Testis (tissue), 5 donors: ENCODE measurements around the gene HSPG2. TPM values are rescaled to one million over a fixed set of nuclear protein-coding genes. Genes with fewer than 3 reads are reported as not detected.
"Not testable (repeated sequence)": the region's sequence is repeated elsewhere in the genome, so short reads cannot be mapped to it uniquely, and the experiment has no call there.

Experiments
- DNase-seq: peaks from one replicate; pipeline ENCODE4 v3.0.0-alpha.2; 2019
- H3K27ac ChIP-seq, 2 donors: fragments of 200-600 bp; sonication (generic); one replicate each; pipeline ENCODE4 v1.5.1; 2019
- H3K27me3 ChIP-seq: fragments of 200-600 bp; sonication (generic); one replicate; pipeline ENCODE4 v1.5.1; 2019
- H3K36me3 ChIP-seq: fragments of 200-600 bp; sonication (generic); one replicate; pipeline ENCODE4 v1.5.1; 2017; ENCODE audit warnings: low read depth; ENCODE audit errors: missing control alignments
- H3K4me1 ChIP-seq: fragments of 200-600 bp; sonication (generic); one replicate; pipeline ENCODE4 v1.5.1; 2019
- H3K4me3 ChIP-seq, 2 donors: fragments of 200-600 bp; sonication (generic); one replicate each; pipeline ENCODE4 v1.5.1; 2017 to 2019
- H3K9me3 ChIP-seq: fragments of 200-600 bp; sonication (generic); one replicate; pipeline ENCODE4 v1.5.1; 2017
- CTCF ChIP-seq, 3 experiments: fragments of 450-650 bp in 2 of 3; fragments of 200-600 bp in 1 of 3; sonication (generic) in 1 of 3; IDR thresholded peaks; one replicate each; pipeline ENCODE4 v1.5.1; 2016 to 2019; ENCODE audit warnings: antibody characterized with exemption in 3 of 3, mild to moderate bottlenecking in 2 of 3, moderate library complexity in 1 of 3
- POLR2A ChIP-seq: fragments of 450-650 bp; IDR thresholded peaks from one replicate; pipeline ENCODE4 v1.6.1; 2017; ENCODE audit warnings: antibody characterized with exemption, mild to moderate bottlenecking, moderate library complexity
- WGBS, 2 donors: methylation state at CpG; one replicate each; pipeline ENCODE4 v1.1.5; 2018; 5-methylcytosine and 5-hydroxymethylcytosine counted together
- intact Hi-C: fragments of 100-400 bp; cut with DNase I; formaldehyde crosslinking; loops from one replicate; pipeline ENCODE4 v1.15.1; 2023; ENCODE audit warnings: low total_unique reads
- long read RNA-seq, 2 donors: transcript quantifications; one replicate each; lab custom pipeline, GENCODE V29; 2026
- polyA plus RNA-seq: library from polyadenylated mRNA; stranded (reverse); fragments of 350-450 nt; fragmentation: Illumina TruSeq; extraction: RNeasy Lipid Tissue Mini Kit (QIAGEN cat#74804); gene quantifications from one replicate; pipeline ENCODE4 v1.2.3, GENCODE V29; 2014; ENCODE audit warnings: low read depth, low replicate concordance; ENCODE audit not compliant: insufficient read depth
- total RNA-seq, 2 donors: library from RNA; depleted of rRNA; stranded (reverse); fragments of >200 nt; gene quantifications; one replicate each; pipeline ENCODE4 v1.2.3, GENCODE V29; 2016

HSPG2 gene
- 10 to 100 TPM; 51.8 to 54.2 TPM for total RNA-seq
- polyA plus RNA-seq, result 72.1 TPM
- long read RNA-seq, donor 1, partial matches to known transcripts, result 17 of 24 reads
- long read RNA-seq, donor 1, other reads (novel, unspliced or antisense), result 0 of 24 reads
- long read RNA-seq, donor 2, partial matches to known transcripts, result 0 of 1 reads
- long read RNA-seq, donor 2, other reads (novel, unspliced or antisense), result 0 of 1 reads

DNA sequence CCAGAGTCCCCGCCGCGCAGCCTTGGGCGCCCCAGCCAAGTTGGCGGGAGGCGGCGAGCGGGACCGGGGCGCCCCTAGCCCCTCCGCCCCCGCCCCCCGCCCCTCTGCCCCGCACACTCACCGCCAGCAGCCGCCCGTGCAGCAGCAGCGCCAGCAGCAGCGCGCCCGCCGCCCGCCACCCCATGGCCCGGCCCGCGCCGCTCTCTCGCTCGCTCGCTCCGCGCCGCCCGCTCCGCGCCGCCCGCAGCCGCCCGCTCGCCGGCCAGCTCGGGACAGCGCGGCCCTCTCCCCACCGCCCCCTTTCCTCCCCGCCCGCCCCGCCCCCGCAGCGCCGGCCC is at the start of gene HSPG2:
Gene HSPG2 (minus strand): TSS at position 277 of the 338 bp plus-strand sequence. CDS start 93 bp downstream, at position 184.
- TF ChIP-seq POLR2A (no peak), CTCF (IDR thresholded peaks at IDR 0.05) (no peak)
- intact Hi-C loops, result no loop called here
- Histone ChIP-seq H3K27me3 (no peaks in the 10 kb centered on the region), H3K4me3 (peak within 1 kb of the TSS; percentile 62 to 70), H3K4me1 (peaks cover 39% of the 10 kb centered on the region), H3K36me3 (no peaks in the 10 kb centered on the region), H3K27ac (peak within 1 kb of the TSS; percentile 36 to 82), H3K9me3 (no peaks in the 10 kb centered on the region)
- 0% methylated on average over 11 of the region's 52 CpGs; no CpG with 5 or more reads in 1 of the 2 donors for WGBS, 2 donors
- DNase-seq, result no peak

GRCh38 chr1:21986386-21986785 is 49.3 kb upstream of the HSPG2 start:
- H3K27ac ChIP-seq, H3K4me3 ChIP-seq, H3K27me3 ChIP-seq, intact Hi-C loops, H3K36me3 ChIP-seq, H3K9me3 ChIP-seq, DNase-seq, H3K4me1 ChIP-seq: not testable (repeated sequence)
- WGBS, 2 donors, result 84 to 86% methylated on average over 9 to 11 of the region's 12 CpGs

GRCh38 chr1:21985893-21986292 is 48.8 kb upstream of the HSPG2 start:
- H3K27ac ChIP-seq, H3K27me3 ChIP-seq, H3K4me3 ChIP-seq, intact Hi-C loops, H3K9me3 ChIP-seq, H3K36me3 ChIP-seq, DNase-seq, H3K4me1 ChIP-seq: not testable (repeated sequence)
- no CpG with 5 or more reads among the region's 5 CpGs for WGBS, 2 donors

- H3K9me3 ChIP-seq, DNase-seq, H3K4me3 ChIP-seq, H3K36me3 ChIP-seq, intact Hi-C loops, H3K4me1 ChIP-seq, H3K27ac ChIP-seq, H3K27me3 ChIP-seq: not testable (repeated sequence)
- 57 to 65% methylated on average over 4 of the region's 15 CpGs for WGBS, 2 donors
These were observed 46.4 kb upstream of the HSPG2 start for GRCh38 chr1:21983539-21983938.

- intact Hi-C loops, H3K27me3 ChIP-seq: not testable (repeated sequence)
- WGBS, 2 donors, result 81 to 87% methylated on average over 6 of the region's 6 CpGs
These were observed 45.0 kb upstream of the HSPG2 start for GRCh38 chr1:21982122-21982521.

DNA sequence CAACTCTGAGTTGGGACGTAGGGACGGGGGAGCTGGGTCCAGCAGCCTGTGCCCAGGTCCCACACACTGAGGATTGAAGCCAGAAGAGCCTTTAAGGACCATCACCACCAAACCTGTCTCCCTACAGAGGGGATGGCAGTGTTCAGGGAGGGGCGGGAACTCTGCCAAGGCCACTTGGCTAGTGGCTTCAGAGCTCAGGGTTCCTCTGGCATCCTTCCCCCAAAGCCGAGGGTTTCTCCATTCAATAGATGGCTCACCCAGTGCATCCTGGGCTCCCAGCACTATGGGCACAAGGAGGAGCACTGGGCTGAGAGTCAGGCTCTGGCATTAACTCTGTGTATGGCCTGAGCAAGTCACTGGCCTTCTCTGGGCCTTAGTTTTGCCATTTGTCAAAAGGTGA is 44.1 kb upstream of the HSPG2 start:
- intact Hi-C loops, DNase-seq, H3K27me3 ChIP-seq, H3K27ac ChIP-seq, H3K4me3 ChIP-seq, H3K9me3 ChIP-seq, H3K4me1 ChIP-seq, H3K36me3 ChIP-seq: not testable (repeated sequence)
- WGBS, 2 donors, result 50% methylated on average over 1 of the region's 4 CpGs; no CpG with 5 or more reads in 1 of the 2 donors

More at GRCh38 chr1:21982122-21982521, 45.0 kb upstream of the HSPG2 start:
- H3K27ac ChIP-seq, H3K36me3 ChIP-seq, H3K4me1 ChIP-seq, H3K4me3 ChIP-seq, DNase-seq, H3K9me3 ChIP-seq: not testable (repeated sequence)

GRCh38 chr1:21980515-21981220 is 43.6 kb upstream of the HSPG2 start:
- H3K4me3 ChIP-seq, intact Hi-C loops, H3K9me3 ChIP-seq, DNase-seq, H3K4me1 ChIP-seq, H3K36me3 ChIP-seq, H3K27me3 ChIP-seq, H3K27ac ChIP-seq: not testable (repeated sequence)
- WGBS, 2 donors, result 69 to 79% methylated on average over 4 to 9 of the region's 21 CpGs

DNA sequence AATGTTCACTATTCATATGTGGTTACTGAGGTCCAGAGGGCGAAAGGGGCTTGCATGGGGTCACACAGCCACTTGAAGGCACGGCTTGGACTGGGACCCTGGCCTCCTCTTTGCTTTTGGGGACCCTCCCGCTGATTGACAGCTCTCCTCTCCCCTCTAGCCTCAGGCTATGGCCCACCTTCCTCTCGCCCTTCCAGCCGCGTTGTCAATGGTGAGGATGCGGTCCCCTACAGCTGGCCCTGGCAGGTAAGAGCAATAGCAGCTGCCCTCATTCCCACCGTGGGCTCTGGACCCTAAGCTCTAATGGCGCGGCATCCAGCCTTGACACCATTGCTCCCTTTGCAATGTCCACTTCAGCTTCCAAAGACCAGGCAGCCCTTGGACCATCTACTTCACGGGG is 41.1 kb upstream of the HSPG2 start:
- not testable (repeated sequence) for DNase-seq, H3K9me3 ChIP-seq
- WGBS, 2 donors, result 91 to 92% methylated on average over 5 to 11 of the region's 11 CpGs

GRCh38 chr1:21976703-21977239 is 39.7 kb upstream of the HSPG2 start, which contains the start of gene CELA3B:
CELA3B (plus strand) TSS chr1:21977022; CDS start chr1:21977040, 18 bp downstream.
- H3K4me1 ChIP-seq, DNase-seq, H3K36me3 ChIP-seq, H3K9me3 ChIP-seq, H3K27me3 ChIP-seq, H3K27ac ChIP-seq, H3K4me3 ChIP-seq, intact Hi-C loops: not testable (repeated sequence)
- WGBS, 2 donors, result 75 to 84% methylated on average over 9 of the region's 9 CpGs

More for the DNA sequence above, 41.1 kb upstream of the HSPG2 start:
- H3K36me3 ChIP-seq, H3K4me3 ChIP-seq, intact Hi-C loops, H3K27ac ChIP-seq, H3K27me3 ChIP-seq, H3K4me1 ChIP-seq: not testable (repeated sequence)

- intact Hi-C loops, H3K27me3 ChIP-seq, H3K27ac ChIP-seq, H3K36me3 ChIP-seq, DNase-seq, H3K4me3 ChIP-seq, H3K4me1 ChIP-seq, H3K9me3 ChIP-seq: not testable (repeated sequence)
- WGBS, 2 donors, result 93 to 96% methylated on average over 9 of the region's 9 CpGs
These were observed 38.2 kb upstream of the HSPG2 start for GRCh38 chr1:21975296-21975695.

DNA sequence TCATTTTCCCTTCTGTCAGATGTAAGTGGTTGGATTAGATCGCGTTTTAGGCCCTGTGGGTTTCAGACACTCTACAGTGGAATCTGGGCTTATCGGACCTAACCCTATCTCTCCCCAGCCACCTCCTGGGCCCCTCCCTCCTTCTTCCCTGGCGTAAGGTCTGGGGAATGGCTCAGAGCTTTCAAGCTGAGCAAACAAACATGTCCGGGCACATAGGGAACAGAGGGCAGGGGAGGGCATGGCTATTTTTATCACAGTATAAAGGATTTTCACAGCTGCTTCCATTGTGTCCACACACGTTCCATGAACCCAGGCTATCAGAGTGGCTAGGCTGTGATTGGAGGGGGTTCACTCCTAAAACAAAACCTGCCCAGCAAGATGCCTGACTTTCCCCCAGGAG is 37.6 kb upstream of the HSPG2 start:
- H3K36me3 ChIP-seq, H3K9me3 ChIP-seq, DNase-seq, H3K4me3 ChIP-seq, intact Hi-C loops, H3K27me3 ChIP-seq, H3K27ac ChIP-seq, H3K4me1 ChIP-seq: not testable (repeated sequence)
- 58 to 80% methylated on average over 6 of the region's 6 CpGs for WGBS, 2 donors
